ENCODE results near the gene FZD1.

The FZD1 gene

DNA sequence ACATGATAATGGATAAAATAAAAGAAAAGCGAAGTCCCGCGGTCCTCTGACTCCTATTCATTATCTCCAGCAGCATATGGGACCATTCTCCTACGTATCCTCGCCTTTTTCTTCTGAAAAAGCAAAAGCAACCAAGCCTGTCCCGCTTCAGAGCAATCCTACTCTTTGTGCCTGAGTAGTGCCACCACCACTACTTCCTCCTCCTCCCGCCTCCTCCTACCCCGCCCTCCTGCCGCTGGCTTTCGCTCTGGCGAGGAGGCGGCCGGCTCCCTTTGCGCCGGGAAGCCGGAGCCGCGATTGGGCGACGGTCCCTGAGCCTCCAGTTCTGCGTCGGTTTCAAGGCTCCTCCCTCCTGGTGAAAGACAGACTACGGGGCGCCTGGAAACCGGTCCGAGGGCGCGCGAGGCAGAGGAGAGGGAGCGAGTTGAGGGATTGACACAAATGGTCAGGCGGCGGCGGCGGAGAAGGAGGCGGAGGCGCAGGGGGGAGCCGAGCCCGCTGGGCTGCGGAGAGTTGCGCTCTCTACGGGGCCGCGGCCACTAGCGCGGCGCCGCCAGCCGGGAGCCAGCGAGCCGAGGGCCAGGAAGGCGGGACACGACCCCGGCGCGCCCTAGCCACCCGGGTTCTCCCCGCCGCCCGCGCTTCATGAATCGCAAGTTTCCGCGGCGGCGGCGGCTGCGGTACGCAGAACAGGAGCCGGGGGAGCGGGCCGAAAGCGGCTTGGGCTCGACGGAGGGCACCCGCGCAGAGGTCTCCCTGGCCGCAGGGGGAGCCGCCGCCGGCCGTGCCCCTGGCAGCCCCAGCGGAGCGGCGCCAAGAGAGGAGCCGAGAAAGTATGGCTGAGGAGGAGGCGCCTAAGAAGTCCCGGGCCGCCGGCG, at the start of gene FZD1:
TSS of gene FZD1 (plus strand) at position 388 of the 878 bp plus-strand sequence. CDS start at position 836, 448 bp downstream.
- DNase-seq, result peak; percentile 41 to 98 (median 94)

- DNase-seq, result no peak
Measured at GRCh38 chr7:91226411-91226810, 37.8 kb upstream of the FZD1 start.

- DNase-seq, result no peak
Measured at GRCh38 chr7:91228327-91228726, 35.9 kb upstream of the FZD1 start.

- no peak for DNase-seq
Measured at GRCh38 chr7:91228927-91229558, 35.2 kb upstream of the FZD1 start.

GRCh38 chr7:91230100-91230499, 34.1 kb upstream of the FZD1 start:
- no peak for DNase-seq

GRCh38 chr7:91230503-91230902, 33.7 kb upstream of the FZD1 start:
- no peak for DNase-seq

- DNase-seq, result peak in 12 of 51 donors; percentile 1 to 16 (median 6)
Measured at GRCh38 chr7:91233212-91233611, 31.0 kb upstream of the FZD1 start.

GRCh38 chr7:91235211-91235832, 28.9 kb upstream of the FZD1 start:
- DNase-seq, result no peak

DNA sequence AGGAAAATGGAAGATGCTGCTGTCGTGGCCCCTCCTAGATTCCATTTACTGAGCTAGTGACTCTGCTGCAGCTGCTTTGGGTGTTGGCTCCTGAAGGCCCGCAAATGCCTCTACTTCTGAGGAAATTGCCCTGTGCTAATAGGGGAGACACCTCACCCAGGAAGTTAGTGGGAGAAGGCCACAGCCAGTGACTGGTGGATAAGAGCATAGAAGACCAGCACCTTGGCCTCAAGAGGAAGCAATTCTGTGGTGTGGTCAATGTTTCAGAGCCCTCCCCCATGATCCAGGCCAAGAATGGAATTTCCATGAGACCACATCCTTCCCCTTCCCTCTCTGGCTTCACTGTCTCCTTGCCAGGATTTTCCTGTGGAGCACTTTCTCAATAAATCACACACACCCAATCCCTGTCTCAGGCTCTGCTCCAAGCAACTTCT, 25.0 kb upstream of the FZD1 start:
- no peak for DNase-seq

GRCh38 chr7:91239772-91240171, 24.5 kb upstream of the FZD1 start:
- DNase-seq, result no peak

DNA sequence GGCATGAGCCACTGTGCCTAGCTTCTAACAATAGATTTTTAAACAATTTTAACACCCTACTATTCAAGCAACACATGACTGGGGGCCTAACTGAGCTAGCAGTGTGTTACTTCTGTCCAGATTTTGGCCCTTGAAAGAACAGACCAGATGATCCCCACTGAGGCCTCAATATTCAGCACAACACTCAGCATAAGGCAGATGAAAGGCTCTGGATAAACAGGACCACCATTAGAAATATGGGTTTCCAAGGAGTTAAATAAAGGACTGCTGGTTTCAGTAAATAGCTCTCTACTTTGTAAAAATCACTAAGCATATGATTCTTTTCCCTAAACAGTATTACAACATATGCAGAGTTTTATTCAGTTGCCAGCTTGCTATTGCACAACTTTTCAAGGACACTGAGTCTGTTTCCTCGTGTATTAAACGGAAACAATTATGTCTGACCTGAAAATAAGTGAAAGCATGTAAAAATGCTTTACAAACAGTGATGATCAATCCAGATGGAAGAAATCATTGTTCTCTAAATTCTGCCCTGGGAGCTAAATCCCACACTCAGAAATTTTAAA, 23.8 kb upstream of the FZD1 start:
- no peak for DNase-seq

GRCh38 chr7:91242097-91242844, 22.0 kb upstream of the FZD1 start:
- no peak for DNase-seq

- DNase-seq, result no peak
Measured at GRCh38 chr7:91243591-91244301, 20.5 kb upstream of the FZD1 start.

DNA sequence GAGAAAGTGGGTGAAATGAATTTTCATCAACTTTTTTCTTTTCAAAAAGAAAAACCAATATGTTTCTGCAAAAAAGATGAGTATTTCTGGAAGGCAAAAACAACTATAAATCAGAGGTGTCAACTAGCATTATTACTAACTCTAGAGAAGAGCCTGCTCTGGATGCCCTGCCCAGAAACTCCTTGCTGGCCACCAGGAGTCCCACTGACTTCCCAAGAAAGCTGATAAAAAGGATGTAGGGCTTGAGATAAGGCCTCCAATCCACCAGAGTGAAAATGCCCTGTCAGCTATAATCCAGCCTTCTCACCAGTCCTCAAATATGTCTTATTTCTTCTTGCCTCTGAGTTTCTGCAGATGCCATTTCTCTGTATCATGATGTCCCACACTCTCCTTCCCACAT, 16.7 kb upstream of the FZD1 start:
- no peak for DNase-seq

DNA sequence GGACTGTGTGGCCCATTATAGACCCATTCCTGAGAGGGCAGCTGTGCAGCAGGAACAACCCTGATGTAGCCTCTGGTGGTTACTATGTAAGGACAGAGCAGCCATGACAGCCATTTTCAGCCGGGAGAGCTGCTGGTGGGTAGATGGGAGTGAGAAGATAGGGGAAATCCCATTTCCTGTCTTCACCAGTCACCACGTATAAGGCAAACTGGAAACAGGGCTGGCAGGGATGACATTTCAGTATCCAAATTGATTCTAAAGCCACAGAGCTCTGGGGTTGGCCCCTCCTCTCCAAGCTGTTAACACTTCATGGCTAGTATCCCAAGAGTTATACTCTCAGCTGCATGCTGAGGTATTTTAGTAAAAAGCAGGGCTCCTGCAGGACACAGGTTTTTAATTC, 15.2 kb upstream of the FZD1 start:
- DNase-seq, result no peak

DNA sequence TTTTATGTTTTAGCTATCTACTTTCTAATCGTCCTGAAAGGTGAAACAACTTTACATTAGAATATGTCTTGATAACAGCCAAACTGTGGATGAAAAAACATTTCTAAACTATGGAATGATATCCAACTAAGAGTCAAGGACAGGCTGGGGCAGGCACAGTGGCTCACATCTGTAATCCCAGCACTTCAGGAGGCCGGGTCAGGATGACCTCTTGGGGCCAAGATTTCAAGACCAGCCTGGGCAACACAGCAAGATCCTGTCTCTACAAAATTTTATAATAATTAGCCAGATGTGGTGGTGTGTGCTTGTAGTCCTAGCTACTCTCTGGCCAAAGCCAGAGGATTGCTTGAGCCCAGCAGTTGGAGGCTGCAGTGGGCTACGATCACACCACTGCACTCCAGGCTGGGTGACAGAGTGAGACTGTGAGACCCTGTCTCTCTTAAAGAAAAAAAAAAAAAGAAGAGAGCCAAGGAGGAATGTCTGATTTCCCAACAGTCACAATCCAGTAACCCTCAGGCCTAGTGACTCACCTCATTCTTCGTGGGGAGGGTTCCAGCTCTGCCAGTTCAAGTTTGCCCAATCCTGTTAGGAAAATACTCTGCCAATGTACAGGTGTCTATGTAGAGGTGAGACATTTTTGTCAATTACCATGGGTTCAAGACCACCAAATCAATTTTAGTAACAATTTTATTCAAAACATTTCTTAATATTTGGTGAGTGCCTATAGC, 14.6 kb upstream of the FZD1 start:
- DNase-seq, result no peak

DNA sequence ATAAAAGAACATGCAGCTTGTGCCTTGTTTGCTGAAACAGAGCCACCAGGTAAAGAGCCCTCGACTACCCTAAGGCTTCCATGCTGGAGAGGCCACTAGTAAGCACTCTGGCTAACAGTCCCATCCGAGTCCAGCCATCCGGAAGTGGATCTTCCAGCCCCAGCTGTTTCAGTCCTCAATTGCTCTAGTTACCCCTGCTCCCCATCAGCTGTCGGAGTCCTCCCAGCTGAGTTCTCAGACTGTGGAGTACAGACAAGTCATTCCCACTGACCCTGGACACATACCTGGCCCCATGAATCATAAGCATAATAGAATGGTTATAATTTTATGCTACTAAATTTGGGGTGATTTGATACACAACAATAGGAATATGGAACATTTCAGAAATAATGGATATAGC, 13.5 kb upstream of the FZD1 start:
- no peak for DNase-seq

DNA sequence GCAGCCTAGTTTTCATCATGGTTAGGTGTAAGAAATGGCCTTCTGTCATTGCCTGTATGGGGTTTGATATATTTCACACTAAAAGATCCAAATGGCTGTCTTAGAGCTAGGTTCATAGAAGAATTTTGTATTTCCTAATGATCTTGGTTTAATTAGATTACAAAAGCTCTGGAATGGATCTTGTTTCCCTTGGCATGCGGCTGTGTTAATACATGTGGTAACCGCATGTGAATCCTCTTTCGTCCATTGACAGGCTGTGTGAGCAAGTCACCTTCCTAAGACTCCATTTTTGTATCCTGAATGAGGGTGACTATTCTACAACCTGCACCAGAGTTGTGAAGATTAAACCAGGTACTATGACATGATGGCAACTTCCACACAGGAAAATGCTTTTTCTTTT, 12.4 kb upstream of the FZD1 start:
- DNase-seq, result no peak

DNA sequence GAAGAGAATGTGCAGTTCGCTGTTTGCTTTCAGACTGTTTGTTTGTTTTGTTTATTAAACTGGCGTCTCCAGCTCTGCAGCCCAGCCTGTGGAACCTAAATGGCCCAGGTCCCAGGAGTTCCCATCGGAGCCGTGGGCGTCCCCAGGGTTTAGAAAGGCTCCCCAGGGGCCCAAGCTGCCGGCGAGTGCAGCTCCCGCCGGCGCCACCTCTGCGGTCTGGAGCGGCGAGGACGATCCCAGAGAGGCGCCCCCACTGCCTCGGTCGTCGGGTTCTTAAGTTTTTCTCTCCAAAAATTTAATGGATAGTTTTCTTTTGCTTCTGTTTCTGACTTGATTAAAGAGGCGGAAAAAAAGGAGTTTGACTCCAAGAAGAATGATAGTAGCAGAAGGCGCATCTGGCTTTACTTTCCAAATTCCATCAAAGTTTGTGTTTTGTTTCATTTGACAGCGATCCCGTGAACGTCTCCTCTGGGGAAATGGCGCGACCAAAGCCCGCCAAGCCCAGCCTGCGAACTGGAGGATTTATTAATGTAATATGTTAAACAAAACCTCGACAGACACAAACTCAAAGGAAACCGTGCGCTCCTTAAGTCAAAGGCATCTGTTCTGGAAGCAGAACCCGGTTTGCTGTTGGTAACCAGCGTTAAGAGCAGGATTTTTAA, 718 bp upstream of the FZD1 start:
- DNase-seq, result peak in 30 of 51 donors; percentile 4 to 49 (median 26)
